SK-N-SH treated with all-trans-retinoic acid at 6 μM for 48 hours (cell line): ENCODE measurements around the gene MKNK2.
A peak's percentile ranks its signal among the peaks of the same experiment; 100 is the strongest.

ENCODE experiments used
- ATAC-seq: fragments of 200-7000 bp; cut with Tn5 transposase; 3 replicates; pipeline ENCODE4 v1.9.1; 2020; ENCODE audit warnings: mild to moderate bottlenecking, moderate library complexity
- ARNTL ChIP-seq: fragments of 450-650 bp; formaldehyde crosslinking; IDR thresholded peaks from 2 replicates; pipeline ENCODE4 v1.5.0; 2020; ENCODE audit warnings: low read depth, mild to moderate bottlenecking, moderate library complexity, borderline replicate concordance
- BACH2 ChIP-seq: fragments of 250-450 bp; sonication (Bioruptor Pico); IDR thresholded peaks from 2 replicates; pipeline ENCODE4 v1.9.0; 2021; ENCODE audit warnings: mild to moderate bottlenecking, borderline replicate concordance
- CSDC2 ChIP-seq: fragments of 250-450 bp; sonication (Bioruptor Pico); IDR thresholded peaks from 2 replicates; pipeline ENCODE4 v1.5.0; 2020; ENCODE audit warnings: mild to moderate bottlenecking, moderate library complexity
- ESRRG ChIP-seq: fragments of 250-450 bp; sonication (Bioruptor Pico); IDR thresholded peaks from 2 replicates; pipeline ENCODE4 v1.6.1; 2021; ENCODE audit warnings: mild to moderate bottlenecking
- GLIS3 ChIP-seq: fragments of 250-450 bp; sonication (Bioruptor Pico); IDR thresholded peaks from 2 replicates; pipeline ENCODE4 v1.5.0; 2020; ENCODE audit warnings: mild to moderate bottlenecking, moderate library complexity
- ISL1 ChIP-seq: fragments of 250-450 bp; sonication (Bioruptor Pico); IDR thresholded peaks from 2 replicates; pipeline ENCODE4 v2.1.2; 2022; ENCODE audit warnings: mild to moderate bottlenecking, moderate library complexity
- OSR1 ChIP-seq: fragments of 250-450 bp; sonication (Bioruptor Pico); IDR thresholded peaks from 2 replicates; pipeline ENCODE4 v1.8.0; 2022; ENCODE audit warnings: moderate library complexity, mild to moderate bottlenecking, inconsistent platforms
- PPARA ChIP-seq: fragments of 250-450 bp; sonication (Bioruptor Pico); IDR thresholded peaks from 2 replicates; pipeline ENCODE4 v1.5.0; 2020; ENCODE audit warnings: mild to moderate bottlenecking, borderline replicate concordance
- RARB ChIP-seq: fragments of 250-450 bp; sonication (Bioruptor Pico); IDR thresholded peaks from 2 replicates; pipeline ENCODE4 v1.8.0; 2021; ENCODE audit warnings: mild to moderate bottlenecking, moderate library complexity
- SNAI2 ChIP-seq: fragments of 250-450 bp; sonication (Bioruptor Pico); IDR thresholded peaks from 2 replicates; pipeline ENCODE4 v1.5.0; 2020; ENCODE audit warnings: mild to moderate bottlenecking, moderate library complexity
- TCF4 ChIP-seq: fragments of 250-450 bp; sonication (Bioruptor Pico); IDR thresholded peaks from 2 replicates; pipeline ENCODE4 v1.8.0; 2021; ENCODE audit warnings: mild to moderate bottlenecking, moderate library complexity, borderline replicate concordance
- TOX ChIP-seq: fragments of 250-450 bp; sonication (Bioruptor Pico); IDR thresholded peaks from 2 replicates; pipeline ENCODE4 v1.8.0; 2021; ENCODE audit warnings: mild to moderate bottlenecking, moderate library complexity, borderline replicate concordance
- ZC3H10 ChIP-seq: fragments of 250-450 bp; sonication (Bioruptor Pico); IDR thresholded peaks from 2 replicates; pipeline ENCODE4 v1.5.1; 2021; ENCODE audit warnings: mild to moderate bottlenecking, moderate library complexity
- ZFP3 ChIP-seq: fragments of 250-450 bp; sonication (Bioruptor Pico); IDR thresholded peaks from 2 replicates; pipeline ENCODE4 v1.5.0; 2020; ENCODE audit warnings: mild to moderate bottlenecking, moderate library complexity
- ZFP30 ChIP-seq: fragments of 450-650 bp; formaldehyde crosslinking; IDR thresholded peaks from 2 replicates; pipeline ENCODE4 v1.5.0; 2022; ENCODE audit warnings: mild to moderate bottlenecking, moderate library complexity
- ZNF565 ChIP-seq: fragments of 450-650 bp; formaldehyde crosslinking; conservative IDR thresholded peaks from 2 replicates; pipeline ENCODE4 v1.5.0; 2020; ENCODE audit warnings: low read depth, mild to moderate bottlenecking, moderate library complexity
- ZNF70 ChIP-seq: fragments of 450-650 bp; formaldehyde crosslinking; IDR thresholded peaks from 2 replicates; pipeline ENCODE4 v1.5.0; 2020; ENCODE audit warnings: mild to moderate bottlenecking, moderate library complexity
- TF ChIP-seq, protein P1 (sequence below): fragments of 250-450 bp; sonication (Bioruptor Pico); IDR thresholded peaks from 2 replicates; pipeline ENCODE4 v1.8.0; 2020; ENCODE audit warnings: mild to moderate bottlenecking, moderate library complexity, borderline replicate concordance
- TF ChIP-seq, protein P2 (sequence below): fragments of 250-450 bp; sonication (Bioruptor Pico); IDR thresholded peaks from 2 replicates; pipeline ENCODE4 v1.8.0; 2021; ENCODE audit warnings: low read depth, mild to moderate bottlenecking, moderate library complexity, borderline replicate concordance
- TF ChIP-seq, protein P3 (sequence below): fragments of 250-450 bp; sonication (Bioruptor Pico); IDR thresholded peaks from 2 replicates; pipeline ENCODE4 v1.5.1; 2020; ENCODE audit warnings: low read depth, mild to moderate bottlenecking, moderate library complexity
- TF ChIP-seq, protein P4 (sequence below): fragments of 250-450 bp; sonication (Bioruptor Pico); IDR thresholded peaks from 2 replicates; pipeline ENCODE4 v1.5.0; 2020; ENCODE audit warnings: mild to moderate bottlenecking, moderate library complexity

MKNK2 gene

DNA sequence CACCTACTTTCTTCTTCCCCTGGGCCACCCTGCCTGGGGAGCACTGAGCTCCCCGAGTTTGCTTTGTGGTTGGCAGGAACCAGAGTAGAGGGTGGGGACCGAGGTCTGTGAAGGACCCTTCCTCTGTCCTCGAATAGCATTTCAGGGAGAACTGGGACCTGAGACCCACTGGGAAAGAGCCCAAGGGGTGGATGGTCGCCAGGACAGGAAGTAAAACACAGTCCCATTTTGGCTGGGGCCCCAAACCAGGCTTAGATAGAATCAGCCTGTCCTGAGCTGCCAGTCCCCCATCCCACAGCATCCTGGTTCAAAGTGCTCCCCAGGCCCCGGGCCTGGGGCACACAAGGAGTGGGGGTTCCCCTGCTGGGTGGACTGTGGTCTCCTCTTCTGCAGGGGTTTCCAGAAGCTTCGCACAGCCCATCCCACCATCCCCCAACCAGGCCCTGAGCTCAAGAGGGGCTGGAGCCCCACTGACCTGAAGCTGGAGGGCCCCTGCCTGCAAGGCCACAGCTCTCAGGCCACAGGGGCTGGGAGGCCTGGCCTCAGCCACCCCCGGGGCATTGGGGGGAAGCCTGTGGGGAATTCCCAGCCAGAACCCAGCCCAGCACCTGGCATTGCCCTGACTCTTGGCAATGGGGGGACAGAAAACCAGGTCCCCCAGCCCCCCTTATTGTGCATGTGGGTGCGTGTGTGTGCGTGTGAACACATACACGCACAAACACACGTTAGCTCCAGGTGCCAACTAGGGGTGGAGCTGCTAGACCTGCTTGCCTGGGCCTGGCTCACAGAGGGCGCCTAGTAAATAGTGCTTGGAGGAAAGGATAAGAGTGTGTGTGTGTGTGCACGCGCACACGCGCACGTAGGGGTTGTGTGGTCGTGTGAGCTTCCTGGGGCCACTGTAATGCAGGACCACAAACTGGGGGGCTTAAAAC lies 995 bp upstream of the MKNK2 start:
- ATAC-seq: no peak
- TF ChIP-seq, protein P1, sequence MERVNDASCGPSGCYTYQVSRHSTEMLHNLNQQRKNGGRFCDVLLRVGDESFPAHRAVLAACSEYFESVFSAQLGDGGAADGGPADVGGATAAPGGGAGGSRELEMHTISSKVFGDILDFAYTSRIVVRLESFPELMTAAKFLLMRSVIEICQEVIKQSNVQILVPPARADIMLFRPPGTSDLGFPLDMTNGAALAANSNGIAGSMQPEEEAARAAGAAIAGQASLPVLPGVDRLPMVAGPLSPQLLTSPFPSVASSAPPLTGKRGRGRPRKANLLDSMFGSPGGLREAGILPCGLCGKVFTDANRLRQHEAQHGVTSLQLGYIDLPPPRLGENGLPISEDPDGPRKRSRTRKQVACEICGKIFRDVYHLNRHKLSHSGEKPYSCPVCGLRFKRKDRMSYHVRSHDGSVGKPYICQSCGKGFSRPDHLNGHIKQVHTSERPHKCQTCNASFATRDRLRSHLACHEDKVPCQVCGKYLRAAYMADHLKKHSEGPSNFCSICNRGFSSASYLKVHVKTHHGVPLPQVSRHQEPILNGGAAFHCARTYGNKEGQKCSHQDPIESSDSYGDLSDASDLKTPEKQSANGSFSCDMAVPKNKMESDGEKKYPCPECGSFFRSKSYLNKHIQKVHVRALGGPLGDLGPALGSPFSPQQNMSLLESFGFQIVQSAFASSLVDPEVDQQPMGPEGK (CRISPR knock-in tag): no peak
- TF ChIP-seq, protein P2, sequence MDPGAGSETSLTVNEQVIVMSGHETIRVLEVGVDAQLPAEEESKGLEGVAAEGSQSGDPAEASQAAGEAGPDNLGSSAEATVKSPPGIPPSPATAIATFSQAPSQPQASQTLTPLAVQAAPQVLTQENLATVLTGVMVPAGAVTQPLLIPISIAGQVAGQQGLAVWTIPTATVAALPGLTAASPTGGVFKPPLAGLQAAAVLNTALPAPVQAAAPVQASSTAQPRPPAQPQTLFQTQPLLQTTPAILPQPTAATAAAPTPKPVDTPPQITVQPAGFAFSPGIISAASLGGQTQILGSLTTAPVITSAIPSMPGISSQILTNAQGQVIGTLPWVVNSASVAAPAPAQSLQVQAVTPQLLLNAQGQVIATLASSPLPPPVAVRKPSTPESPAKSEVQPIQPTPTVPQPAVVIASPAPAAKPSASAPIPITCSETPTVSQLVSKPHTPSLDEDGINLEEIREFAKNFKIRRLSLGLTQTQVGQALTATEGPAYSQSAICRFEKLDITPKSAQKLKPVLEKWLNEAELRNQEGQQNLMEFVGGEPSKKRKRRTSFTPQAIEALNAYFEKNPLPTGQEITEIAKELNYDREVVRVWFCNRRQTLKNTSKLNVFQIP (CRISPR knock-in tag): no peak
- TF ChIP-seq ZC3H10 (CRISPR knock-in tag) (no peak), ARNTL (CRISPR knock-in tag) (no peak), TOX (no peak), SNAI2 (CRISPR knock-in tag) (no peak), BACH2 (no peak)

DNA sequence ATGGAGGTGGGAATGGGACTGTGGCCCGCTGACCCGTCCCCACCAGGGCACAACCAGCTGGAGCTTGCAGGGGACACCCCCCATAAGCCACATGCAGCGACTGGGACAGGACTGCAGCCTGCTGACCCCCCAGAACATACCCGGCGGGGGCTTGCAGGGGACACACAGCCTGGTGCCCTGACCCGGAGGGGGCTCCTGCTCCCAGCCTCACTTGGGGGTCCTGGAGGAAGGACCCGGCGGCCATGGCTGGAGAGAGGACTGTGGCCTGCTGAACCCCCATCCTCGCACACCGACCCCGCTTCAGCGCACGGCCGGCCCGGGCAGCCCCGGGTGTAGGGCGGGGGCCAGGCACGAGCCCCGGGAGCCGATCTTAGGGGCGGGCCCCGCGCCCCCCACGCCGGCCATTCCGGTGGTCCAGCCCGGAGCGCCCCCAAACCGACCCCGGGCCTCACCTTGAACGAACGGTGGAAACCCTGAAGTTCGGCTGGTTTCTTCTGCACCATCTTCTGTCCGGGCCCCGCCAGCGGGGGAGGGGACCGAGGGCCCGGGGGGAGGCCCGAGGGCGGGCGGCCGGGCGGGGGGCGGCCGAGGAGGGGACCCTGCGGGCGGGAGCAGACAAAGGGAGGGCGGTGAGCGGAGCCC lies 574 bp downstream of the MKNK2 start:
- ATAC-seq: peak; percentile 16
- TF ChIP-seq CSDC2 (CRISPR knock-in tag) (no peak), OSR1 (CRISPR knock-in tag) (no peak)
- TF ChIP-seq, protein P2 (CRISPR knock-in tag): no peak

DNA sequence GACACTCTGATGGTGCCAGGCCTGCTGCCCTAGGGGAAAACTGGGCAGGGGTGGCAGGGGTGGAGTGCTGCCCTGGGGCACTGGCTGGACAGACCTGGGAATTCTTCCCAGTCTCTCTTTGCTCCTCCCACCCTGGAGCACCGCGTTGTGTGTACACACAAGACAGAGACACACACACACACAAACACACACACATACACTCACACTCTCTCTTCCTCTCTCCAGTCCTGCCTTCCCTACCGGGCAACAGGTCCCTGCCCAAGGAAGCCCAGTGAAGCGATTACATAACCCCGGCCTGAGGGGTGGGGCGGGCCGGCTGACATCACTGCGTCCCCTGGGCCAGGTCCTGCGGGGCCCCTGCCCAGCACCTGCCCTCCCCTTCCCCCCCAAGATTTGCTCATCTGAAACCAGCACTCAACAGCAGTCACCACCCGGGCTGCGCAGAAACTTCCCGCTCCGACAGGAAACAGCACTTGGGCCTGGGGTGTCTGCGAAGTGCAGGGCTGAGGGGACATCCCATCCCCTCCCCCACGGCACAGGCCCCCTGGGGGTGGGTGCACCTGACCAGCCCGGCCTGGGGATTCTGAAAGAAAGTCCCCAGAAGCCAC lies 1.2 kb downstream of the MKNK2 start:
- ATAC-seq: peak; percentile 55
- TF ChIP-seq, protein P2 (CRISPR knock-in tag): no peak
- no peak for TF ChIP-seq RARB (CRISPR knock-in tag)
- no peak for TF ChIP-seq ZNF565
- no peak for TF ChIP-seq OSR1 (CRISPR knock-in tag)
- TF ChIP-seq GLIS3: no peak
- TF ChIP-seq ZFP3 (CRISPR knock-in tag): no peak
- no peak for TF ChIP-seq CSDC2 (CRISPR knock-in tag)
- no peak for TF ChIP-seq SNAI2 (CRISPR knock-in tag)
- TF ChIP-seq ZFP30 (CRISPR knock-in tag): no peak
- TF ChIP-seq, protein P3, sequence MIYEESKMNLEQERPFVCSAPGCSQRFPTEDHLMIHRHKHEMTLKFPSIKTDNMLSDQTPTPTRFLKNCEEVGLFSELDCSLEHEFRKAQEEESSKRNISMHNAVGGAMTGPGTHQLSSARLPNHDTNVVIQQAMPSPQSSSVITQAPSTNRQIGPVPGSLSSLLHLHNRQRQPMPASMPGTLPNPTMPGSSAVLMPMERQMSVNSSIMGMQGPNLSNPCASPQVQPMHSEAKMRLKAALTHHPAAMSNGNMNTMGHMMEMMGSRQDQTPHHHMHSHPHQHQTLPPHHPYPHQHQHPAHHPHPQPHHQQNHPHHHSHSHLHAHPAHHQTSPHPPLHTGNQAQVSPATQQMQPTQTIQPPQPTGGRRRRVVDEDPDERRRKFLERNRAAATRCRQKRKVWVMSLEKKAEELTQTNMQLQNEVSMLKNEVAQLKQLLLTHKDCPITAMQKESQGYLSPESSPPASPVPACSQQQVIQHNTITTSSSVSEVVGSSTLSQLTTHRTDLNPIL: no peak

DNA sequence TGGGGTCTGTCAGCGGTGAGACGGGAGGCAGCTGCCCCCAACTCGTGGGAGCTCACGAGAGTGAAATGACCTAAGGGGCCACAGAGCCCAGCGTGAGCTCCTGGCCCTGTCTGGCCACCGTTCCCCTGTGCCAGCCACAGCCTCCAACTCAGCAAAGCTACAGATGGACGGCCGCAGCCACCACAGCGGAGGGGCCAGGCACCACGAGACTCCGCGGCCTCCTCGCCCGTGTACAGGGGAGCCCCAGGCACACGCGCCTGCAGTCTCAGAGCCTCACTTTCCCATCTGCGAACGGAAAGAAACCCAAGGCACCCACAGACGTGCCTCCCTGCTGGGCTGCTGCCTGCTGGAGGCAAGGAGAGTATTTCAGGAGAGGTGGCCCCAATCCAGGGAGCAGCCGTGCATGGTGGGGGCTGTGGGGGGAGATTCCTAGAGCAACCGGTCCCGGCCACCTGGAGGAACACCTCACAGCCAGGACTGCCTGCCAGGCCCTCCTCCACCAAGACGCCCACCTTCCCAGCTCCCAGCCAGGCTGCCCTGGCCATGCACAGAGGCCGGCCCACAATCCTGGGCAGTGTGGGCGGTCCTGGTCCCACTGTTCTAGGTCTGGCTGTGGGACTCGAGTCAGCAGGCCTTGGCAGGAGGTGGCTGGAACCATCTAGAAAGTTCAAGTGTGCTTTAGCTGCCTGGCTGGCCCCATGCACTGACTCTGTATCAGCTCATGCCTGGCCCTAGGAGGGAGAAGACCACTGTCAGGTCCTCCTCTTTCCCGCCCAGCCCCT lies 1.9 kb downstream of the MKNK2 start:
- no peak; the same call in none of the 3 replicates for ATAC-seq
- no peak for TF ChIP-seq TOX
- no peak for TF ChIP-seq PPARA (CRISPR knock-in tag)
- TF ChIP-seq ARNTL (CRISPR knock-in tag): no peak
- TF ChIP-seq SNAI2 (CRISPR knock-in tag): no peak
- no peak for TF ChIP-seq RARB (CRISPR knock-in tag)
- TF ChIP-seq ZFP30 (CRISPR knock-in tag): no peak
- TF ChIP-seq, protein P4, sequence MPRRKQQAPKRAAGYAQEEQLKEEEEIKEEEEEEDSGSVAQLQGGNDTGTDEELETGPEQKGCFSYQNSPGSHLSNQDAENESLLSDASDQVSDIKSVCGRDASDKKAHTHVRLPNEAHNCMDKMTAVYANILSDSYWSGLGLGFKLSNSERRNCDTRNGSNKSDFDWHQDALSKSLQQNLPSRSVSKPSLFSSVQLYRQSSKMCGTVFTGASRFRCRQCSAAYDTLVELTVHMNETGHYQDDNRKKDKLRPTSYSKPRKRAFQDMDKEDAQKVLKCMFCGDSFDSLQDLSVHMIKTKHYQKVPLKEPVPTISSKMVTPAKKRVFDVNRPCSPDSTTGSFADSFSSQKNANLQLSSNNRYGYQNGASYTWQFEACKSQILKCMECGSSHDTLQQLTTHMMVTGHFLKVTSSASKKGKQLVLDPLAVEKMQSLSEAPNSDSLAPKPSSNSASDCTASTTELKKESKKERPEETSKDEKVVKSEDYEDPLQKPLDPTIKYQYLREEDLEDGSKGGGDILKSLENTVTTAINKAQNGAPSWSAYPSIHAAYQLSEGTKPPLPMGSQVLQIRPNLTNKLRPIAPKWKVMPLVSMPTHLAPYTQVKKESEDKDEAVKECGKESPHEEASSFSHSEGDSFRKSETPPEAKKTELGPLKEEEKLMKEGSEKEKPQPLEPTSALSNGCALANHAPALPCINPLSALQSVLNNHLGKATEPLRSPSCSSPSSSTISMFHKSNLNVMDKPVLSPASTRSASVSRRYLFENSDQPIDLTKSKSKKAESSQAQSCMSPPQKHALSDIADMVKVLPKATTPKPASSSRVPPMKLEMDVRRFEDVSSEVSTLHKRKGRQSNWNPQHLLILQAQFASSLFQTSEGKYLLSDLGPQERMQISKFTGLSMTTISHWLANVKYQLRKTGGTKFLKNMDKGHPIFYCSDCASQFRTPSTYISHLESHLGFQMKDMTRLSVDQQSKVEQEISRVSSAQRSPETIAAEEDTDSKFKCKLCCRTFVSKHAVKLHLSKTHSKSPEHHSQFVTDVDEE (CRISPR knock-in tag): no peak
- TF ChIP-seq ZNF70 (CRISPR knock-in tag): no peak
- no peak for TF ChIP-seq ISL1 (CRISPR knock-in tag)
- TF ChIP-seq ESRRG (CRISPR knock-in tag): no peak
- TF ChIP-seq TCF4 (CRISPR knock-in tag): no peak
- no peak for TF ChIP-seq BACH2
- TF ChIP-seq OSR1 (CRISPR knock-in tag): no peak
